Parathyroid adenoma (tissue), 2 donors: ENCODE results near the gene RNPEPL1.

ENCODE experiments used
- H2AFZ ChIP-seq: fragments of 300-600 bp; sonication (generic); one replicate; pipeline ENCODE4 v1.7.0; 2017; ENCODE audit warnings: antibody characterized with exemption, mild to moderate bottlenecking
- H3K27ac ChIP-seq: fragments of 300-600 bp; sonication (generic); one replicate; pipeline ENCODE4 v1.7.0; 2017
- H3K27me3 ChIP-seq: fragments of 300-600 bp; sonication (generic); one replicate; pipeline ENCODE4 v1.7.0; 2017; ENCODE audit warnings: low read length; ENCODE audit not compliant: control insufficient read depth, insufficient read depth
- H3K36me3 ChIP-seq: fragments of 300-600 bp; sonication (generic); one replicate; pipeline ENCODE4 v1.7.0; 2017; ENCODE audit warnings: low read length; ENCODE audit not compliant: control insufficient read depth, insufficient read depth
- H3K4me1 ChIP-seq: fragments of 300-600 bp; sonication (generic); one replicate; pipeline ENCODE4 v1.7.0; 2017; ENCODE audit warnings: control low read depth
- H3K4me2 ChIP-seq: fragments of 300-600 bp; sonication (generic); one replicate; pipeline ENCODE4 v1.7.0; 2017; ENCODE audit warnings: low read length
- H3K4me3 ChIP-seq: fragments of 300-600 bp; sonication (generic); one replicate; pipeline ENCODE4 v1.7.0; 2017; ENCODE audit warnings: low read depth, low read length
- H3K79me2 ChIP-seq: fragments of 300-600 bp; sonication (generic); one replicate; pipeline ENCODE4 v1.7.0; 2017; ENCODE audit warnings: control low read depth
- H3K9ac ChIP-seq: fragments of 300-600 bp; sonication (generic); one replicate; pipeline ENCODE4 v1.7.0; 2017; ENCODE audit warnings: mild to moderate bottlenecking
- H3K9me3 ChIP-seq: fragments of 300-600 bp; sonication (generic); one replicate; pipeline ENCODE4 v1.7.0; 2017; ENCODE audit warnings: low read length; ENCODE audit not compliant: control insufficient read depth
- TF ChIP-seq, protein P1 (sequence below): fragments of 300-600 bp; sonication (generic); IDR thresholded peaks from one replicate; pipeline ENCODE4 v1.7.0; 2017; ENCODE audit warnings: antibody characterized with exemption, mild to moderate bottlenecking
- donor health status: primary hyperparathyroidism.

RNPEPL1 gene

DNA sequence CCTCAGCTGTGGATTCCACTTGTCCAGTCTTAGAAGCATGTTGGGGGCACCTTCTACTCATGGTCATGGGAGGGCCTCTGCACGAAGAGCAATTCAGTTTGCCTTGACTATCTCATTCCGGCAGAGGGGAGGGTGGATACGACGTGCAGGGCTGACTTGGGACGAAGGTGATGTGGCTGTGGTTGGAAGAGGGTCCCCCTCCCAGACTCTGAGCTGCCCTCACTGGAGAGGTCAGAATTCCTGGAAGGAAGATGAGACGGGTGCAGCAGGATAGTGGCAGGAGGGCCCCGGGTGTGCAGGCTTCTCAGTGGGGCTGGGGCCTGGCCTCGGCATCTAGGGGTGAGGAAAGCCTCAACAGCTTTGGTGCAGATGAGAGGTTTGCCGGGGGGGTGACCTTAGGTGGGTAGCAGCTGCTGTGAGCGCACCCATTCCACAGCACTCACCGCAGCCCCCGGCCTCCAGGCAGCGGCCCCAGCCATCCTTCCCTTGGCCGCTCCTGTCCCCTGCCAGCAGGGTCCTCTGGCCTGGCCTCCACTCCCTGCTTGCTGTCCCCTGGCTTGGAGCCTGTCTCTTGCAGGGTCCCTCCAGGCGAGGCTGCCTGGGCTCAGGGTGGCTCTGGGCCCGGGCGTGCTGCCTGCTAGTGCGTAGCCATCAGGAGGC, 3.2 kb downstream of the RNPEPL1 start:
- Histone ChIP-seq H3K27ac (no peak overlapping the region), H3K36me3 (no peaks in the 10 kb centered on the region), H3K79me2 (no peaks in the 10 kb centered on the region), H3K4me2 (no peak overlapping the region), H3K27me3 (no peaks in the 10 kb centered on the region), H3K9ac (no peak overlapping the region), H3K4me1 (peaks cover 8% of the 10 kb centered on the region), H3K9me3 (no peaks in the 10 kb centered on the region), H2AFZ (no peak overlapping the region), H3K4me3 (no peak overlapping the region)
- TF ChIP-seq, protein P1, sequence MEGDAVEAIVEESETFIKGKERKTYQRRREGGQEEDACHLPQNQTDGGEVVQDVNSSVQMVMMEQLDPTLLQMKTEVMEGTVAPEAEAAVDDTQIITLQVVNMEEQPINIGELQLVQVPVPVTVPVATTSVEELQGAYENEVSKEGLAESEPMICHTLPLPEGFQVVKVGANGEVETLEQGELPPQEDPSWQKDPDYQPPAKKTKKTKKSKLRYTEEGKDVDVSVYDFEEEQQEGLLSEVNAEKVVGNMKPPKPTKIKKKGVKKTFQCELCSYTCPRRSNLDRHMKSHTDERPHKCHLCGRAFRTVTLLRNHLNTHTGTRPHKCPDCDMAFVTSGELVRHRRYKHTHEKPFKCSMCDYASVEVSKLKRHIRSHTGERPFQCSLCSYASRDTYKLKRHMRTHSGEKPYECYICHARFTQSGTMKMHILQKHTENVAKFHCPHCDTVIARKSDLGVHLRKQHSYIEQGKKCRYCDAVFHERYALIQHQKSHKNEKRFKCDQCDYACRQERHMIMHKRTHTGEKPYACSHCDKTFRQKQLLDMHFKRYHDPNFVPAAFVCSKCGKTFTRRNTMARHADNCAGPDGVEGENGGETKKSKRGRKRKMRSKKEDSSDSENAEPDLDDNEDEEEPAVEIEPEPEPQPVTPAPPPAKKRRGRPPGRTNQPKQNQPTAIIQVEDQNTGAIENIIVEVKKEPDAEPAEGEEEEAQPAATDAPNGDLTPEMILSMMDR: no peak

- Histone ChIP-seq H3K27ac (no peak overlapping the region), H3K9me3 (no peaks in the 10 kb centered on the region), H3K4me1 (peaks cover 2% of the 10 kb centered on the region), H3K36me3 (no peaks in the 10 kb centered on the region), H2AFZ (no peak overlapping the region), H3K79me2 (no peaks in the 10 kb centered on the region), H3K9ac (no peak overlapping the region), H3K27me3 (no peaks in the 10 kb centered on the region), H3K4me3 (no peak overlapping the region), H3K4me2 (no peak overlapping the region)
- TF ChIP-seq, protein P1: no peak
These were observed 4.1 kb downstream of the RNPEPL1 start for GRCh38 chr2:240572141-240573031.

- Histone ChIP-seq H3K9me3 (no peaks in the 10 kb centered on the region), H3K9ac (no peak overlapping the region), H2AFZ (no peak overlapping the region), H3K4me2 (no peak overlapping the region), H3K79me2 (no peaks in the 10 kb centered on the region), H3K36me3 (no peaks in the 10 kb centered on the region), H3K4me1 (no peaks in the 10 kb centered on the region), H3K27ac (no peak overlapping the region), H3K4me3 (no peak overlapping the region), H3K27me3 (no peaks in the 10 kb centered on the region)
- TF ChIP-seq, protein P1: no peak
These were observed 4.8 kb downstream of the RNPEPL1 start for GRCh38 chr2:240573071-240573515.

DNA sequence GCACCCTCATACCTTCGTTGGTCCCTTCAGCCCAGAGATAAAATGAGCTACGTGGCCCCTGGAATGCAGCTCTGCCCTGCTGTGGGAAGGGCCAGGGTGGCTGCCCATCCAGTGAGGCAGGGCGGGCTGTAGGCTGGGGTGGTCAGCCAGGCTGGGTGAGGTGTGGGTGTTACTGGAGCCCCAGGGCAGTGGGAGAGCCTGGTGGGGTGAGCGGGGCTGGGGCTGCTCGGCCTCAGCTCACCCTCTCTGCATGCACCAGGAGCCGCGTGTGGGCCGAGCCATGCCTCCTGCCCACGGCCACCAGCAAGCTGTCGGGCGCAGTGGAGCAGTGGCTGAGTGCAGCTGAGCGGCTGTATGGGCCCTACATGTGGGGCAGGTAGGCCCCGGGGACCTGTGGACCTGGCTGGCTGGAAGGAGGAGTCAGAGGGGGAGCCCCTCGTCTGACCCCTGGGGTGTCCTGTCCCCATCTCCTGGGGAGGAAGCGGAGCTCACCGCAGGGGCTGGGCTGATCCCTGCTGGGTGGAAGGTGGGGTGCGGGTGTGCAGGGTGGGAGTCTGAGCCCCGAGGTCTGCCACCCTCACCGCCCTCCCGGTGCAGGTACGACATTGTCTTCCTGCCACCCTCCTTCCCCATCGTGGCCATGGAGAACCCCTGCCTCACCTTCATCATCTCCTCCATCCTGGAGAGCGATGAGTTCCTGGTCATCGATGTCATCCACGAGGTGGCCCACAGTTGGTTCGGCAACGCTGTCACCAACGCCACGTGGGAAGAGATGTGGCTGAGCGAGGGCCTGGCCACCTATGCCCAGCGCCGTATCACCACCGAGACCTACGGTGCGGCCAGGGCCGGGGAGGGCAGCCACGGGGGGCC, 5.5 kb downstream of the RNPEPL1 start:
- no peak overlapping the region for H3K9ac ChIP-seq
- no peak overlapping the region for H3K4me2 ChIP-seq
- H3K36me3 ChIP-seq: no peaks in the 10 kb centered on the region
- no peaks in the 10 kb centered on the region for H3K4me1 ChIP-seq
- no peak overlapping the region for H2AFZ ChIP-seq
- no peaks in the 10 kb centered on the region for H3K79me2 ChIP-seq
- no peaks in the 10 kb centered on the region for H3K27me3 ChIP-seq
- H3K4me3 ChIP-seq: no peak overlapping the region
- no peak overlapping the region for H3K27ac ChIP-seq
- TF ChIP-seq, protein P1: no peak
- H3K9me3 ChIP-seq: no peaks in the 10 kb centered on the region
